ENCODE measurements around the gene ITSN1. TPM values are rescaled to one million over a fixed set of nuclear protein-coding genes. Genes with fewer than 3 reads are reported as not detected.

The ITSN1 gene
- total RNA-seq, 2 donors from 2014 or later, result 50.9 to 78.6 TPM

GRCh38 chr21:33852485-33852884 is 210.2 kb downstream of the ITSN1 start:
- Histone ChIP-seq H3K4me1 (ENCODE audit: control insufficient read depth in 1 of 2, low read depth in 2 of 2) (no peaks in the 10 kb centered on the region), H3K9me3 (no peaks in the 10 kb centered on the region), H3K36me3 (no peaks in the 10 kb centered on the region), H3K27ac (no peak overlapping the region), H3K27me3 (replicated peaks; ENCODE audit: insufficient read depth) (no peaks in the 10 kb centered on the region), H3K4me3 (no peak overlapping the region)
- no peak for DNase-seq (ENCODE audit: low spot score)
- TF ChIP-seq CTCF (IDR thresholded peaks at IDR 0.05), result no peak
- ATAC-seq (ENCODE audit: insufficient number of reproducible peaks, low FRiP score, low read depth), result no peak

- no peaks in the 10 kb centered on the region for H3K27me3 ChIP-seq (replicated peaks; ENCODE audit: insufficient read depth)
- H3K27ac ChIP-seq, result no peak overlapping the region
- TF ChIP-seq CTCF (IDR thresholded peaks at IDR 0.05), result no peak
- DNase-seq (ENCODE audit: low spot score) (no peak), ATAC-seq (ENCODE audit: insufficient number of reproducible peaks, low FRiP score, low read depth) (no peak)
- peaks cover 4 to 13% of the 10 kb centered on the region in 2 donors for H3K4me1 ChIP-seq (ENCODE audit: control insufficient read depth in 1 of 2, low read depth in 2 of 2)
- no peaks in the 10 kb centered on the region for H3K36me3 ChIP-seq
- no peak overlapping the region for H3K4me3 ChIP-seq
- H3K9me3 ChIP-seq, result no peaks in the 10 kb centered on the region
Measured at GRCh38 chr21:33854604-33855003, 212.3 kb downstream of the ITSN1 start.

GRCh38 chr21:33855190-33855589 is 212.9 kb downstream of the ITSN1 start:
- H3K27me3 ChIP-seq (replicated peaks; ENCODE audit: insufficient read depth), result no peaks in the 10 kb centered on the region
- TF ChIP-seq CTCF (IDR thresholded peaks at IDR 0.05), result no peak
- H3K27ac ChIP-seq, result no peak overlapping the region
- no peaks in the 10 kb centered on the region for H3K36me3 ChIP-seq
- no peak overlapping the region for H3K4me3 ChIP-seq
- peaks cover 4 to 16% of the 10 kb centered on the region in 2 donors for H3K4me1 ChIP-seq (ENCODE audit: control insufficient read depth in 1 of 2, low read depth in 2 of 2)
- ATAC-seq (ENCODE audit: insufficient number of reproducible peaks, low FRiP score, low read depth) (no peak), DNase-seq (ENCODE audit: low spot score) (no peak)
- H3K9me3 ChIP-seq, result no peaks in the 10 kb centered on the region

- DNase-seq (ENCODE audit: low spot score) (no peak), ATAC-seq (ENCODE audit: insufficient number of reproducible peaks, low FRiP score, low read depth) (no peak)
- H3K27me3 ChIP-seq (replicated peaks; ENCODE audit: insufficient read depth), result no peaks in the 10 kb centered on the region
- no peak overlapping the region for H3K27ac ChIP-seq
- no peak for TF ChIP-seq CTCF (IDR thresholded peaks at IDR 0.05)
- no peaks in the 10 kb centered on the region for H3K36me3 ChIP-seq
- H3K4me1 ChIP-seq (ENCODE audit: control insufficient read depth in 1 of 2, low read depth in 2 of 2), result peaks cover 4 to 16% of the 10 kb centered on the region in 2 donors
- no peak overlapping the region for H3K4me3 ChIP-seq
- no peaks in the 10 kb centered on the region for H3K9me3 ChIP-seq
Measured at GRCh38 chr21:33856893-33857527, 214.7 kb downstream of the ITSN1 start.

- ATAC-seq (ENCODE audit: insufficient number of reproducible peaks, low FRiP score, low read depth), result no peak
- H3K4me1 ChIP-seq (ENCODE audit: control insufficient read depth in 1 of 2, low read depth in 2 of 2), result peaks cover 4 to 16% of the 10 kb centered on the region in 2 donors
- no peak for DNase-seq (ENCODE audit: low spot score)
- no peak for TF ChIP-seq CTCF (IDR thresholded peaks at IDR 0.05)
- H3K9me3 ChIP-seq, result no peaks in the 10 kb centered on the region
- H3K36me3 ChIP-seq, result no peaks in the 10 kb centered on the region
- no peaks in the 10 kb centered on the region for H3K27me3 ChIP-seq (replicated peaks; ENCODE audit: insufficient read depth)
- H3K4me3 ChIP-seq, result no peak overlapping the region
- peak overlapping the region in 1 of 2 donors; percentile 35 for H3K27ac ChIP-seq
Measured at GRCh38 chr21:33857846-33858666, 215.8 kb downstream of the ITSN1 start.
